Calu3 (cell line): ENCODE data around the gene NEO1. TPM values are rescaled to one million over a fixed set of nuclear protein-coding genes. Genes with fewer than 3 reads are reported as not detected.

Source experiments
- BruUV-seq: library from RNA; stranded (reverse); fragments of 400-500 nt; replicated peaks from 2 replicates; lab custom pipeline; 2021; lab: Mats Ljungman, UMichigan
- CTCF ChIA-PET: fragments of 300-600 bp; sonication (Branson Sonifier 250); formaldehyde crosslinking; loops from one replicate; lab custom pipeline; 2022; ENCODE audit warnings: antibody characterized with exemption; lab: Charles Lee
- DNase-seq: peaks from one replicate; pipeline ENCODE4 v3.0.0; 2022
- H3K27ac Mint-ChIP-seq: one replicate; pipeline ENCODE4 v1.8.0; 2022; ENCODE audit warnings: mixed read lengths; ENCODE audit not compliant: unreplicated experiment
- H3K27me3 Mint-ChIP-seq: one replicate; pipeline ENCODE4 v1.8.0; 2022; ENCODE audit warnings: mixed read lengths; ENCODE audit not compliant: unreplicated experiment
- H3K36me3 Mint-ChIP-seq: one replicate; pipeline ENCODE4 v1.8.0; 2022; ENCODE audit warnings: mild to moderate bottlenecking, moderate library complexity, mixed read lengths; ENCODE audit not compliant: insufficient read depth, unreplicated experiment
- H3K4me1 Mint-ChIP-seq: one replicate; pipeline ENCODE4 v1.8.0; 2022; ENCODE audit warnings: mild to moderate bottlenecking, low read depth, mixed read lengths; ENCODE audit not compliant: unreplicated experiment
- H3K4me3 Mint-ChIP-seq: one replicate; pipeline ENCODE4 v1.8.0; 2022; ENCODE audit warnings: mild to moderate bottlenecking, low read depth, moderate library complexity, mixed read lengths; ENCODE audit not compliant: unreplicated experiment
- H3K9me3 Mint-ChIP-seq: one replicate; pipeline ENCODE4 v1.8.0; 2022; ENCODE audit warnings: low read depth, mixed read lengths; ENCODE audit not compliant: unreplicated experiment
- CTCF ChIP-seq: fragments of 200-600 bp; IDR thresholded peaks from one replicate; pipeline ENCODE4 v1.8.0; 2022; ENCODE audit warnings: antibody characterized with exemption; ENCODE audit not compliant: unreplicated experiment
- intact Hi-C: fragments of 100-400 bp; cut with micrococcal nuclease; formaldehyde crosslinking; loops from one replicate; pipeline ENCODE4 v1.10.0; 2022; ENCODE audit not compliant: unreplicated experiment
- total RNA-seq: library from RNA; stranded (reverse); gene quantifications from 2 replicates; pipeline ENCODE4 v1.2.3, GENCODE V29; 2022

The NEO1 gene
- total RNA-seq, 1 experiment from 2014 or later: 20.4 TPM

GRCh38 chr15:73352082-73352481 lies 299.8 kb downstream of the NEO1 start:
- BruUV-seq: no TSS peak
- Mint-ChIP-seq H3K27me3 (peaks cover 18% of the 10 kb centered on the region), H3K4me3 (no peak overlapping the region), H3K9me3 (no peaks in the 10 kb centered on the region), H3K4me1 (no peaks in the 10 kb centered on the region), H3K36me3 (no peaks in the 10 kb centered on the region), H3K27ac (no peak overlapping the region)
- intact Hi-C loops: no loop called here
- TF ChIP-seq CTCF: no peak
- no peak for DNase-seq
- CTCF ChIA-PET: interaction anchor here (0.6 kb wide), 1 partner anchor 80 kb away, joined by 3 read pairs; no protein-coding TSS in a partner anchor

GRCh38 chr15:73353734-73354133 lies 301.5 kb downstream of the NEO1 start:
- H3K27me3 Mint-ChIP-seq: peaks cover 35% of the 10 kb centered on the region
- no peak overlapping the region for H3K27ac Mint-ChIP-seq
- no peaks in the 10 kb centered on the region for H3K4me1 Mint-ChIP-seq
- no peak overlapping the region for H3K4me3 Mint-ChIP-seq
- CTCF ChIA-PET: interaction anchor here (0.6 kb wide), 1 partner anchor 45 kb away, joined by 5 read pairs; no protein-coding TSS in a partner anchor
- intact Hi-C loops: no loop called here
- no peaks in the 10 kb centered on the region for H3K36me3 Mint-ChIP-seq
- no peak for DNase-seq
- TF ChIP-seq CTCF: no peak
- BruUV-seq: no TSS peak
- H3K9me3 Mint-ChIP-seq: no peaks in the 10 kb centered on the region

- BruUV-seq: no TSS peak
Observed at GRCh38 chr15:73354241-73354640, 302.0 kb downstream of the NEO1 start.

More at GRCh38 chr15:73354241-73354640, 302.0 kb downstream of the NEO1 start:
- Mint-ChIP-seq H3K27ac (no peak overlapping the region), H3K36me3 (no peaks in the 10 kb centered on the region), H3K4me1 (no peaks in the 10 kb centered on the region), H3K27me3 (peaks cover 40% of the 10 kb centered on the region), H3K4me3 (no peak overlapping the region), H3K9me3 (no peaks in the 10 kb centered on the region)
- TF ChIP-seq CTCF: no peak
- intact Hi-C loops: no loop called here
- CTCF ChIA-PET: interaction anchor here (0.6 kb wide), 1 partner anchor 45 kb away, joined by 5 read pairs; no protein-coding TSS in a partner anchor
- no peak for DNase-seq
